Activated naive CD4-positive, alpha-beta T cell treated with anti-CD3 and anti-CD28 coated beads, Interleukin-2, amount 50 U/mL, for 16 hours (primary cell): Measurements from ENCODE around the gene EPHB1.

ENCODE experiments used
- DNase-seq: peaks from one replicate; pipeline ENCODE4 v3.0.0-alpha.2; 2020

Gene EPHB1

GRCh38 chr3:134854254-134854653, 59.2 kb downstream of the EPHB1 start:
- no peak for DNase-seq

- no peak for DNase-seq
Observed at GRCh38 chr3:134857356-134857755, 62.3 kb downstream of the EPHB1 start.

GRCh38 chr3:134857776-134858362, 62.8 kb downstream of the EPHB1 start:
- no peak for DNase-seq

GRCh38 chr3:134858441-134859035, 63.5 kb downstream of the EPHB1 start:
- no peak for DNase-seq

- DNase-seq = no peak
Observed at GRCh38 chr3:134859341-134859740, 64.3 kb downstream of the EPHB1 start.

GRCh38 chr3:134860141-134860540, 65.1 kb downstream of the EPHB1 start:
- no peak for DNase-seq

- DNase-seq = no peak
Observed at GRCh38 chr3:134863915-134864314, 68.9 kb downstream of the EPHB1 start.

GRCh38 chr3:134864636-134865035, 69.6 kb downstream of the EPHB1 start:
- DNase-seq = no peak

GRCh38 chr3:134867277-134867676, 72.2 kb downstream of the EPHB1 start:
- DNase-seq = no peak

- no peak for DNase-seq
Observed at GRCh38 chr3:134869153-134869726, 74.2 kb downstream of the EPHB1 start.

GRCh38 chr3:134871818-134872217, 76.8 kb downstream of the EPHB1 start:
- no peak for DNase-seq

- DNase-seq = no peak
Observed at GRCh38 chr3:134872440-134873388, 77.7 kb downstream of the EPHB1 start.

- no peak for DNase-seq
Observed at GRCh38 chr3:134873789-134874188, 78.7 kb downstream of the EPHB1 start.

- DNase-seq = no peak
Observed at GRCh38 chr3:134874737-134875413, 79.8 kb downstream of the EPHB1 start.

- DNase-seq = no peak
Observed at GRCh38 chr3:134876836-134877235, 81.8 kb downstream of the EPHB1 start.

GRCh38 chr3:134877788-134878187, 82.7 kb downstream of the EPHB1 start:
- no peak for DNase-seq

GRCh38 chr3:134879990-134880389, 84.9 kb downstream of the EPHB1 start:
- no peak for DNase-seq

- no peak for DNase-seq
Observed at GRCh38 chr3:134880431-134880830, 85.4 kb downstream of the EPHB1 start.

GRCh38 chr3:134881305-134881704, 86.2 kb downstream of the EPHB1 start:
- no peak for DNase-seq

- no peak for DNase-seq
Observed at GRCh38 chr3:134883697-134884385, 88.8 kb downstream of the EPHB1 start.

- no peak for DNase-seq
Observed at GRCh38 chr3:134885877-134886621, 91.0 kb downstream of the EPHB1 start.

GRCh38 chr3:134886991-134887390, 91.9 kb downstream of the EPHB1 start:
- no peak for DNase-seq
